NT2/D1 (cell line): ENCODE data around the gene PRDX6.

Experiments used
- SUZ12 ChIP-seq: IDR thresholded peaks from 2 replicates; pipeline ENCODE4 v1.6.1; 2011; ENCODE audit not compliant: insufficient read length, insufficient read depth; ENCODE audit errors: extremely low read depth
- ZNF274 ChIP-seq: IDR thresholded peaks from 2 replicates; pipeline ENCODE4 v1.6.1; 2011; ENCODE audit warnings: mild to moderate bottlenecking, low read depth, low read length

- TF ChIP-seq SUZ12 (no peak), ZNF274 (no peak)
Observed at GRCh38 chr1:173536223-173536622, 59.1 kb downstream of the PRDX6 start.
